BE2C (cell line): ENCODE measurements around the gene OSGEPL1.
"Not testable (repeated sequence)": the region's sequence is repeated elsewhere in the genome, so short reads cannot be mapped to it uniquely, and the experiment has no call there.

ENCODE experiments used
- DNase-seq: peaks from one replicate; pipeline ENCODE4 v3.0.0-alpha.2; 2020
- H3K27me3 ChIP-seq: fragments of 250-450 bp; sonication (Bioruptor Pico); 2 replicates; pipeline ENCODE4 v1.5.1; 2020; ENCODE audit warnings: mild to moderate bottlenecking
- H3K36me3 ChIP-seq: fragments of 250-450 bp; sonication (Bioruptor Pico); 2 replicates; pipeline ENCODE4 v1.5.1; 2020; ENCODE audit warnings: mild to moderate bottlenecking
- H3K4me1 ChIP-seq: fragments of 250-450 bp; sonication (Bioruptor Pico); 2 replicates; pipeline ENCODE4 v1.5.1; 2020
- H3K4me3 ChIP-seq: 2 replicates; pipeline ENCODE4 v1.5.1; 2011; ENCODE audit warnings: low read depth, low read length
- H3K9me3 ChIP-seq: fragments of 250-450 bp; sonication (Bioruptor Pico); 2 replicates; pipeline ENCODE4 v1.5.1; 2020
- CTCF ChIP-seq: IDR thresholded peaks from 2 replicates; pipeline ENCODE4 v1.5.1; 2012; ENCODE audit warnings: mild to moderate bottlenecking, low read depth, low read length

The OSGEPL1 gene

GRCh38 chr2:189719571-189719970 is 43.0 kb downstream of the OSGEPL1 start:
- Histone ChIP-seq H3K36me3 (no peaks in the 10 kb centered on the region), H3K27me3 (no peaks in the 10 kb centered on the region), H3K9me3 (no peaks in the 10 kb centered on the region), H3K4me3 (no peak overlapping the region), H3K4me1 (no peaks in the 10 kb centered on the region)
- no peak for DNase-seq
- TF ChIP-seq CTCF, result no peak

DNA sequence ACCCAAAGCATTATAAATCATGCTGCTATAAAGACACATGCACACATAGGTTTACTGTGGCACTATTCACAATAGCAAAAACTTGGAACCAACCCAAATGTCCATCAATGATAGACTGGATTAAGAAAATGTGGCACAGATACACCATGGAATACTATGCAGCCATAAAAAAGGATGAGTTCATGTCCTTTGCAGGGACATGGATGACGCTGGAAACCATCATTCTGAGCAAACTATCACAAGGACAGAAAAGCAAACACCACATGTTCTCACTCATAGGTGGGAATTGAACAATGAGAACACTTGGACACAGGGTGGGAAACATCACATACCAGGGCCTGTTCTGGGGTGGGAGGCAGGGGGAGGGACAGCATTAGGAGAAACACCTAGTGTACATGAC is 45.0 kb downstream of the OSGEPL1 start:
- H3K27me3 ChIP-seq, H3K9me3 ChIP-seq, H3K4me1 ChIP-seq, H3K4me3 ChIP-seq, H3K36me3 ChIP-seq, DNase-seq: not testable (repeated sequence)

- Histone ChIP-seq H3K4me1 (no peaks in the 10 kb centered on the region), H3K36me3 (no peaks in the 10 kb centered on the region), H3K27me3 (no peaks in the 10 kb centered on the region), H3K4me3 (no peak overlapping the region), H3K9me3 (no peaks in the 10 kb centered on the region; the same call in 1 of the 2 replicates)
- no peak for TF ChIP-seq CTCF
- no peak for DNase-seq
Observed at GRCh38 chr2:189709501-189710221, 52.9 kb downstream of the OSGEPL1 start.

- peak; percentile 31 for TF ChIP-seq CTCF
- DNase-seq, result no peak
- no peaks in the 10 kb centered on the region for H3K9me3 ChIP-seq
Observed at GRCh38 chr2:189702071-189702470, 60.5 kb downstream of the OSGEPL1 start.

DNA sequence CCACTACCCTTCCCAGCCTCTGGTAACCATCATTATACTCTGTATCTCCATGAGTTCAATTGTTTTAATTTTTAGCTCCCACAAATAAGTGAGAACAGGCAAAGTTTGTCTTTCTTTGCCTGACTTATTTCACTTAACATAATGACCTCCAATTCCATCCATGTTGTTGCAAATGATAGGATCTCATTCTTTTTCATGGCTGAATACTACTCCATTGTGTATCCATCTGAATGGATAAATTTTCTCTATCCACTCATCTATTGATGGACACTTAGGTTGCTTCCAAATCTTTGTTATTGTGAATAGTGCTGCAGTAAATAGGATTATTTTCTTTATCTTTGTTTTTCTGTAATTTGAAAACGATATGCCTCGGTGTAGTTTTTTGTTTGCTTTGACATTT is 61.9 kb downstream of the OSGEPL1 start:
- no peak for TF ChIP-seq CTCF
- H3K4me3 ChIP-seq, result no peak overlapping the region
- no peaks in the 10 kb centered on the region for H3K9me3 ChIP-seq
- DNase-seq, result no peak
- no peaks in the 10 kb centered on the region for H3K27me3 ChIP-seq
- H3K36me3 ChIP-seq, result no peaks in the 10 kb centered on the region
- no peaks in the 10 kb centered on the region for H3K4me1 ChIP-seq

More at GRCh38 chr2:189702071-189702470, 60.5 kb downstream of the OSGEPL1 start:
- H3K4me1 ChIP-seq, result no peaks in the 10 kb centered on the region
- no peaks in the 10 kb centered on the region for H3K36me3 ChIP-seq
- no peaks in the 10 kb centered on the region for H3K27me3 ChIP-seq
- no peak overlapping the region for H3K4me3 ChIP-seq

- peak; percentile 58 for TF ChIP-seq CTCF
- no peaks in the 10 kb centered on the region for H3K36me3 ChIP-seq
- DNase-seq, result peak; percentile 35
- H3K9me3 ChIP-seq, result no peaks in the 10 kb centered on the region
- no peaks in the 10 kb centered on the region for H3K27me3 ChIP-seq
- no peaks in the 10 kb centered on the region for H3K4me1 ChIP-seq
- H3K4me3 ChIP-seq, result no peak overlapping the region
Observed at GRCh38 chr2:189698020-189698887, 64.3 kb downstream of the OSGEPL1 start.
